HepG2 (cell line): ENCODE measurements around the gene GPR26. TPM values are rescaled to one million over a fixed set of nuclear protein-coding genes. Genes with fewer than 3 reads are reported as not detected.

Experiments
- ATAC-seq: fragments of 200-7000 bp; cut with Tn5 transposase; 3 replicates; pipeline ENCODE4 v1.9.1; 2020; ENCODE audit warnings: mild to moderate bottlenecking, moderate library complexity
- BruUV-seq: library from RNA; stranded (reverse); fragments of 400-500 nt; replicated peaks from 2 replicates; lab custom pipeline; 2021; lab: Mats Ljungman, UMichigan
- CTCF ChIA-PET: fragments of 300-600 bp; formaldehyde crosslinking; extraction: SDS; loops from one replicate; lab custom pipeline; 2021; ENCODE audit warnings: low total read pairs, inconsistent platforms, low intra/inter-chr PET ratio; lab: Yijun Ruan, JAX
- POLR2A ChIA-PET: fragments of 350-600 bp; sonication (Branson Sonifier 250); formaldehyde crosslinking; loops from one replicate; lab custom pipeline; 2020; ENCODE audit warnings: antibody characterized with exemption, inconsistent platforms; lab: Yijun Ruan, JAX
- DNase-seq: peaks from one replicate; pipeline ENCODE4 v3.0.0-alpha.2; 2015; ENCODE audit warnings: low spot score
- FAIRE-seq: peaks from 3 replicates; lab custom pipeline; 2011; peaks lifted over from hg19 to GRCh38; lab: Jason Lieb, UNC
- H2AFZ ChIP-seq: one replicate; pipeline ENCODE4 v1.6.1; 2011; ENCODE audit warnings: low read length, inconsistent platforms
- H3K27ac ChIP-seq: fragments of 300-600 bp; 3 replicates; pipeline ENCODE4 v1.8.0; 2011; ENCODE audit warnings: mixed run types, mild to moderate bottlenecking, mixed read lengths, low read length, inconsistent platforms; ENCODE audit not compliant: insufficient read depth; ENCODE audit errors: extremely low read length
- H3K27me3 ChIP-seq, 2 experiments: fragments of 200-600 bp in 1 of 2; 2 replicates in 1 of 2; 3 replicates in 1 of 2; pipeline versions ENCODE4 v1.6.0 to v1.8.0; 2011; ENCODE audit warnings: low read length in 2 of 2, mild to moderate bottlenecking in 2 of 2, moderate library complexity in 2 of 2, inconsistent platforms in 1 of 2; ENCODE audit not compliant: insufficient read depth in 2 of 2, control insufficient read depth in 1 of 2
- H3K36me3 ChIP-seq, 2 experiments: fragments of 200-600 bp in 1 of 2; replicated peaks in 1 of 2; 2 replicates in 1 of 2; 3 replicates in 1 of 2; pipeline versions ENCODE4 v1.5.1 to v1.8.0; 2011; ENCODE audit warnings: low read length in 2 of 2, inconsistent platforms in 1 of 2; ENCODE audit not compliant: insufficient read depth in 2 of 2, control insufficient read depth in 1 of 2
- H3K4me1 ChIP-seq: 2 replicates; pipeline ENCODE4 v1.5.1; 2012; ENCODE audit warnings: low read length, inconsistent platforms; ENCODE audit not compliant: insufficient read depth
- H3K4me2 ChIP-seq: 2 replicates; pipeline ENCODE4 v1.6.0; 2011; ENCODE audit warnings: low read depth, low read length, inconsistent platforms
- H3K4me3 ChIP-seq, 3 experiments: fragments of 200-600 bp in 1 of 3; sonication (generic), shearing (Covaris generic) in 1 of 3; replicated peaks in 1 of 3; 2 replicates each; pipeline ENCODE4 v1.5.1; 2011 to 2016; ENCODE audit warnings: low read length in 3 of 3, inconsistent platforms in 2 of 3, low read depth in 2 of 3, mild to moderate bottlenecking in 2 of 3, control low read depth in 1 of 3, mixed read lengths in 1 of 3; ENCODE audit not compliant: insufficient read depth in 1 of 3
- H3K79me2 ChIP-seq: one replicate; pipeline ENCODE4 v1.6.1; 2011; ENCODE audit warnings: low read length, inconsistent platforms; ENCODE audit not compliant: insufficient read depth
- H3K9ac ChIP-seq: 2 replicates; pipeline ENCODE4 v1.6.0; 2011; ENCODE audit warnings: mild to moderate bottlenecking, low read depth, low read length, inconsistent platforms; ENCODE audit not compliant: insufficient read depth
- H3K9me3 ChIP-seq: 2 replicates; pipeline ENCODE4 v1.5.1; 2012; ENCODE audit warnings: mild to moderate bottlenecking, low read length
- H4K20me1 ChIP-seq: 2 replicates; pipeline ENCODE4 v1.6.0; 2011; ENCODE audit warnings: inconsistent platforms, mild to moderate bottlenecking, low read length, moderate library complexity; ENCODE audit not compliant: insufficient read depth
- ARNT ChIP-seq: fragments of 450-650 bp; IDR thresholded peaks from 2 replicates; pipeline ENCODE4 v1.6.1; 2017
- FOXK2 ChIP-seq: fragments of 450-650 bp; IDR thresholded peaks from 2 replicates; pipeline ENCODE4 v1.6.1; 2016
- KLF6 ChIP-seq: IDR thresholded peaks from 2 replicates; pipeline ENCODE4 v1.8.0; 2016; ENCODE audit warnings: missing biosample characterization, missing genetic modification reagents
- NCOA5 ChIP-seq: sonication (generic); formaldehyde crosslinking; IDR thresholded peaks from 2 replicates; pipeline ENCODE4 v1.4.0; 2020; ENCODE audit warnings: missing genetic modification reagents
- NR0B2 ChIP-seq: sonication (generic); formaldehyde crosslinking; IDR thresholded peaks from 2 replicates; pipeline ENCODE4 v1.4.0; 2020; ENCODE audit warnings: mild to moderate bottlenecking, missing genetic modification reagents
- PBX3 ChIP-seq: sonication (generic); formaldehyde crosslinking; IDR thresholded peaks from 2 replicates; pipeline ENCODE4 v1.8.1; 2023; ENCODE audit warnings: missing genetic modification reagents, inconsistent platforms, borderline replicate concordance
- WIZ ChIP-seq: sonication (generic); formaldehyde crosslinking; IDR thresholded peaks from 2 replicates; pipeline ENCODE4 v1.5.1; 2020; ENCODE audit warnings: mild to moderate bottlenecking, missing genetic modification reagents
- YEATS2 ChIP-seq: sonication (generic); formaldehyde crosslinking; IDR thresholded peaks from 2 replicates; pipeline ENCODE4 v1.4.0; 2020; ENCODE audit warnings: missing genetic modification reagents, borderline replicate concordance
- ZBTB10 ChIP-seq: sonication (generic); formaldehyde crosslinking; IDR thresholded peaks from 2 replicates; pipeline ENCODE4 v1.4.0; 2020; ENCODE audit warnings: missing genetic modification reagents, borderline replicate concordance
- ZBTB25 ChIP-seq: IDR thresholded peaks from 2 replicates; pipeline ENCODE4 v1.6.1; 2018; ENCODE audit warnings: missing genetic modification reagents
- ZNF101 ChIP-seq: sonication (generic); formaldehyde crosslinking; IDR thresholded peaks from 2 replicates; pipeline ENCODE4 v1.4.0; 2020; ENCODE audit warnings: mild to moderate bottlenecking, low read depth, missing genetic modification reagents, borderline replicate concordance
- ZNF333 ChIP-seq: sonication (generic); formaldehyde crosslinking; IDR thresholded peaks from 2 replicates; pipeline ENCODE4 v1.4.0; 2020; ENCODE audit warnings: mild to moderate bottlenecking, missing genetic modification reagents, borderline replicate concordance
- ZNF577 ChIP-seq: sonication (generic); formaldehyde crosslinking; IDR thresholded peaks from 2 replicates; pipeline ENCODE4 v1.4.0; 2020; ENCODE audit warnings: mild to moderate bottlenecking, low read depth, missing genetic modification reagents, borderline replicate concordance
- ZNF784 ChIP-seq: sonication (generic); formaldehyde crosslinking; IDR thresholded peaks from 2 replicates; pipeline ENCODE4 v1.5.1; 2020; ENCODE audit warnings: missing genetic modification reagents, mild to moderate bottlenecking, borderline replicate concordance
- WGBS: methylation state at CpG from one replicate; pipeline ENCODE4 v1.1.6; 2017; ENCODE audit warnings: low lambda C conversion rate; 5-methylcytosine and 5-hydroxymethylcytosine counted together
- in situ Hi-C: cut with HindIII; loops from 2 replicates; pipeline ENCODE4 v1.10.0; 2017; ENCODE audit warnings: low pct_unique_long_range_greater_than_20kb; ENCODE audit not compliant: extremely low pct_ligation_motif_present
- intact Hi-C: fragments of 100-400 bp; cut with micrococcal nuclease; formaldehyde crosslinking; loops from one replicate; pipeline ENCODE4 v1.10.0; 2022; ENCODE audit not compliant: unreplicated experiment
- polyA plus RNA-seq, 8 experiments: library from polyadenylated mRNA; depleted of rRNA in 3 of 8; stranded (reverse) in 7 of 8; unstranded in 1 of 8; fragments of >200 nt; fragmentation: Illumina TruSeq in 4 of 8; extraction: Trizol in 4 of 8; gene quantifications; 2 replicates each; pipeline versions ENCODE4 v1.2.1 to v1.2.3, GENCODE V29; 2011 to 2016; ENCODE audit warnings: low read depth in 4 of 8, missing spikeins in 1 of 8, mixed read lengths in 1 of 8; ENCODE audit not compliant: insufficient read depth in 1 of 8
- total RNA-seq, 5 experiments: library from RNA; depleted of rRNA; stranded (reverse); fragments of >200 nt; fragmentation: Illumina TruSeq; extraction: Trizol; gene quantifications; 2 replicates each; pipeline ENCODE4 v1.2.3, GENCODE V29; 2016; ENCODE audit warnings: low read depth in 1 of 5

The GPR26 gene
- total and polyA plus RNA-seq, 2 of the 13 experiments (the other 11 are each of a cell fraction or from before 2014, with no cell fraction given): not detected

- TF ChIP-seq NR0B2 (CRISPR knock-in tag) (no peak), ZNF101 (CRISPR knock-in tag) (no peak), ARNT (no peak), WIZ (CRISPR knock-in tag) (no peak), ZBTB25 (CRISPR knock-in tag) (no peak), ZNF577 (CRISPR knock-in tag) (no peak), ZNF784 (CRISPR knock-in tag) (no peak), ZNF333 (CRISPR knock-in tag) (no peak)
Measured at GRCh38 chr10:123741146-123741545, 75.0 kb downstream of the GPR26 start (continued).

- Histone ChIP-seq H3K9me3 (no peaks in the 10 kb centered on the region), H2AFZ (no peak overlapping the region), H4K20me1 (no peaks in the 10 kb centered on the region), H3K27me3 (peaks cover 0 to 8% of the 10 kb centered on the region in 2 experiments; a peak in 2 of 5 replicates), H3K4me3 (no peak overlapping the region), H3K4me2 (no peak overlapping the region), H3K4me1 (no peaks in the 10 kb centered on the region), H3K79me2 (no peaks in the 10 kb centered on the region), H3K9ac (no peak overlapping the region), H3K27ac (no peak overlapping the region), H3K36me3 (no peaks in the 10 kb centered on the region)
- no TSS peak for BruUV-seq
- CTCF ChIA-PET: no interaction called here
- POLR2A ChIA-PET: no interaction called here
- WGBS: 60% methylated on average over 4 of the region's 5 CpGs
- intact Hi-C loops (no loop called here), in situ Hi-C loops (no loop called here)
- FAIRE-seq (no peak), DNase-seq (no peak), ATAC-seq (no peak)
- TF ChIP-seq ZBTB10 (no peak), NCOA5 (CRISPR knock-in tag) (no peak), YEATS2 (CRISPR knock-in tag) (no peak), FOXK2 (no peak), KLF6 (CRISPR knock-in tag) (no peak), PBX3 (CRISPR knock-in tag) (no peak)
Measured at GRCh38 chr10:123741711-123742110, 75.6 kb downstream of the GPR26 start.
